IPS-18c (cell line): ENCODE measurements around the gene TIAM2.

Experiments used
- H3K4me3 ChIP-seq: 2 replicates; pipeline ENCODE4 v1.7.0; 2013; ENCODE audit warnings: low read depth, mild to moderate bottlenecking, low read length, moderate library complexity; ENCODE audit not compliant: insufficient read depth
- H3K9me3 ChIP-seq: one replicate; pipeline ENCODE4 v1.6.1; 2013; ENCODE audit warnings: mild to moderate bottlenecking, low read length, moderate library complexity; ENCODE audit not compliant: control insufficient read depth, insufficient read depth

TIAM2 gene

DNA sequence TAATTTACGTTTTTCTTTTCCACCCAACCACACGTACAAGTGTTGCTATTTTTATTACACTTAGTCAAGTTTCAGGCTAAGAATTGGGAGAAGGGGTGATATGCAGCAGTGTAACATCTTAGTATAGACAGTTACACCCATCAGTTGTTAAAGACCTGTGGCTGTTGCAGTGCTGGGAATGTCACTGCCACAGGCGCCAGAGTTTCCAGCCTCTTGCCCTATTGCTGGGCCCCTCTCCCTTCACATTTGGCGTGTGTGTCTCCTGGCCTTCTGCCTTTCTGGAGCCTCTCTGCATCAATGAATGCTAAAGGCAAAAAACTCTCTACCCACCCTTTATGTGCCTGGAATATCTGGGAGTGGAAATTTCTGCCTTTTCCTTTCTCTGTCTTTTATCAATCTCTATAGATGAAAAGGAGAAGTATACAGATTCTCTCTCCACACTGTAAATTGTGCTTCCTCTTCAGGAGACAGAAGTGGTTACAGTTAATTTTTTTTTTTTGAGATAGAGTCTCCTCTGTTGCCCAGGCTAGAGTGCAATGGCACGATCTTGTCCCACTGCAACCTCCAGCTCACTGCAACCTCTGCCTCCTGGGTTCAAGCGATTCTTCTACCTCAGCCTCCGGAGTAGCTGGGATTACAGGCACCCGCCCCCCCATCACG is 73.0 kb downstream of the TIAM2 start:
- no peak overlapping the region for H3K4me3 ChIP-seq
- no peaks in the 10 kb centered on the region for H3K9me3 ChIP-seq

GRCh38 chr6:155069543-155069942 is 74.4 kb downstream of the TIAM2 start:
- Histone ChIP-seq H3K9me3 (peaks cover 2% of the 10 kb centered on the region), H3K4me3 (no peak overlapping the region)

DNA sequence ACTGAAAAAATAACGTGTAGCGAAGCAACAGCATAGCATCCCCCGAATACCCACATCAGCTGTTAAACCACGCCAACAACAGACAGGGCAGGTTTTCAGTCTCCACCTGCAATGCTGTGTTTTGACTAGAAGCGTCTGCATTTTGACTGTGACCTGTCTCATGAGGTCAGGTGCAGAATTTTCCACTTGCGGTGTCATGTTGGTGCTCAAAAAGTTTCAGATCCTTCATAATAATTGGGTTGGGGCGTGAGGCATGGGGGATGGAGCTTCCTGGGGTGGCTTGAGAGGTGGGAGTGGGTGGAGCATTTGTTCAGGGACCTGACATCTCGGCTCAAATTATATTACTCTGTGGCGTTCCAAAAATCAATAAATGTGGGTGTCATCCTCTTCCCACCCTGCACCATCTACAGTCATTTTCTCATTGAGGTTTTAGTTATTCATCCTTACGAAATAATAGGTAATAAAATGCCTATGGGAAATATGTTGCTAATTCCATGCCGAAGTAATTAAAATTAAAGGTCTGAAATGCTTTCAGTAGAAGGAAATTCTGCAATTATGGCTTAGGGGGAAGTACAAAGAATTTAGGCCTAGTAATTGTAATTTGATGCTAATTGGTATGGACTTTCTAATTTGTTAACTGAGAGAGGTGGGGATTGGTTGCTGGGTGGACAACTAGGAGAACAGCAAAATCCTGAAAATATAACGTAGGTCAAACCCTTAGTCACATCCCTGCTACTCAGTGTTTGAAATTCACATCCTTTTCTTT is 81.0 kb downstream of the TIAM2 start:
- peaks cover 3% of the 10 kb centered on the region for H3K9me3 ChIP-seq
- H3K4me3 ChIP-seq, result no peak overlapping the region

DNA sequence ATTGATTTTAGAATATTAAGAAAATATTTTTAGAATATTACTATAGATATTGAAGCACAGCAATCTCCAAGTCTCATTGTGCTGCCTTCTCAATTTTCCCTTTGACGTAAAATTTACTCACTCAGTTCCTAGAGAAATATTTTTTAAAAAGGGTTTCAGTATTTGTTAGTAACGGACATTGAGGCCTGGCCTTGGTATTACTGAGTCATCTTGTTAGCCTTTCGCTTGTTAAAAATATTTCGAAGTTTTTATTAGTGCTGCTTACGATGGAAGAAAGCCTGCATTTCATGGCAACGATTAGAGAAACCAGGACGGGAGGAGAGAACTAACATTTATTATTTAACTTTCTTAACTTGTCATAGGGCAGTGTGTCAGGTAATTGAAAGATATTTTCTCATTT is 82.2 kb downstream of the TIAM2 start:
- peaks cover 3% of the 10 kb centered on the region for H3K9me3 ChIP-seq
- H3K4me3 ChIP-seq, result no peak overlapping the region

- peaks cover 3% of the 10 kb centered on the region for H3K9me3 ChIP-seq
- H3K4me3 ChIP-seq, result no peak overlapping the region
Observed at GRCh38 chr6:155077784-155078183, 82.7 kb downstream of the TIAM2 start.

DNA sequence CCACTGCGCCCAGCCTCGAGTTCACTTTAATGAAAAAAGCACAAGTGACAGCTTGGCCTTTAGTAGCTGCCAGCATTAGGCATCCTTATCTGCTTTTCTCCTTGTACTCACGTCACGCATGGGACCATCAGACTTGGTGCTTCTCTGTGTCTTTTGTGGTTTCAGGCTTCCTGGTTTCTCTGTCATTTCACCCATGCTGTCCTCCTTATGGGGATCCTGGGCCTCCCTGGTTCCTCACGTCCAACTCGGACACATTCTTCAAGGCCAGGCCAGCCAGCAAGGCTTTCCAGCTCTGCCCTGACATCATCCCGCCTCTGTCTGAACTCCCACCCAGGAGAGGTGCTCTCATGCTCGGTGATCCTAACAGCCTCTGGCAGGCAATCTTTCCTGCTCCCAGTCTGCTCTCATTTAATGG is 83.2 kb downstream of the TIAM2 start:
- Histone ChIP-seq H3K4me3 (no peak overlapping the region), H3K9me3 (peaks cover 3% of the 10 kb centered on the region)

GRCh38 chr6:155079985-155080452 is 84.9 kb downstream of the TIAM2 start:
- no peak overlapping the region for H3K4me3 ChIP-seq
- no peaks in the 10 kb centered on the region for H3K9me3 ChIP-seq

GRCh38 chr6:155080881-155081845 is 86.0 kb downstream of the TIAM2 start:
- H3K9me3 ChIP-seq, result no peaks in the 10 kb centered on the region
- no peak overlapping the region for H3K4me3 ChIP-seq

DNA sequence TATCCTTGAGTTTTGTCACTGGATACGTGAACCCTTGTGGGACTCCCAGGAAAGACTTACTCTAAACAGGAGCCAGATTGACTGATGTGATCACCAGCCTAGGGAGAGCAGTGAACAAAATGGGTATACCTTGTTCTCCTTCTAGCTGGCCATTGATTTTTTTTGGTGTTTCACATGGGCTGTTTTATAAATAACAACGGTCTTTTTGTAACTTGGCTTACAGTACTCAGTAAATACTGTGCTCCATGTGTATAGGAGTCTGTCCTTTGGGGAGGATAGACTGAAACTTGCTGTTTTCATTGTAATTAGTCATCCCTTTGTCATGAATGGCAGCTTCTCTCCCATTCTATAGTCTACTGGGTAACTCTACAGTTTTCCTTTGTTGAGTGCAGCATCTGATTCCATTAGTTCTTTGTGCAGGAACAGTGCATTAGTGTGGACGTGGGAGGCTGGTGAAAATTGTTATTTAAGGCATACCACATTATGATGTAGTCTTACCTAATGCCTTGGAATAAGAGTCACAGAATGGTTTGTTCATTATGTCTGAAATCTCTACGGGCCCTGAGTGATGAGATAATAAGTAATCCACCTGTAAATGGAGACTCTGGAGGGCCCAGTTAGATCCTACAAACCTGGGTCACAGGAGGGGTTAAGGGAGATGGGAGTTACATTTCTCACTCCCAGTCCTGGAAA is 89.5 kb downstream of the TIAM2 start:
- H3K4me3 ChIP-seq, result no peak overlapping the region
- H3K9me3 ChIP-seq, result no peaks in the 10 kb centered on the region

- Histone ChIP-seq H3K9me3 (no peaks in the 10 kb centered on the region), H3K4me3 (no peak overlapping the region)
Observed at GRCh38 chr6:155085582-155086257, 90.6 kb downstream of the TIAM2 start.

GRCh38 chr6:155088856-155089255 is 93.7 kb downstream of the TIAM2 start:
- no peaks in the 10 kb centered on the region for H3K9me3 ChIP-seq

GRCh38 chr6:155089746-155090145 is 94.6 kb downstream of the TIAM2 start:
- H3K4me3 ChIP-seq, result no peak overlapping the region
- no peaks in the 10 kb centered on the region for H3K9me3 ChIP-seq

More at GRCh38 chr6:155088856-155089255, 93.7 kb downstream of the TIAM2 start:
- no peak overlapping the region for H3K4me3 ChIP-seq

- no peak overlapping the region for H3K4me3 ChIP-seq
- no peaks in the 10 kb centered on the region for H3K9me3 ChIP-seq
Observed at GRCh38 chr6:155090166-155090565, 95.1 kb downstream of the TIAM2 start.

DNA sequence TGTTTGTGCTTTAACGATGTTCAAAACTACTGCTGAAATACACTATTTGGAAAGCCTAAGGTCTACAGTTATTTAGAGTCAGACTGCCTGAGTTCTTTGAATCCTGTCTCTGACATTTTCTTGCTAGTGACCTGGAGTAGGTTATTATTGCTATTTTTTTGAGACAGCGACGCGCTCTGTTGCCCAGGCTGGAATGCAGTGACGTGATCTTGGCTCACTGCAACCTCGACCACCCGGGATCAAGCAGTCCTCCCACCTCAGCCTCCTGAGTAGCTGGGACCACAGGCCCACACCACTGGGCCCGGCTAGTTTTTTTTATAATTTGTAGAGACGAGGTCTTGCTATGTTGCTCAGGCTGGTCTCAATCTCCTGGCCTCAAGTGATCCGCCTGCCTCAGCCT is 96.6 kb downstream of the TIAM2 start:
- no peaks in the 10 kb centered on the region for H3K9me3 ChIP-seq
- H3K4me3 ChIP-seq, result no peak overlapping the region

DNA sequence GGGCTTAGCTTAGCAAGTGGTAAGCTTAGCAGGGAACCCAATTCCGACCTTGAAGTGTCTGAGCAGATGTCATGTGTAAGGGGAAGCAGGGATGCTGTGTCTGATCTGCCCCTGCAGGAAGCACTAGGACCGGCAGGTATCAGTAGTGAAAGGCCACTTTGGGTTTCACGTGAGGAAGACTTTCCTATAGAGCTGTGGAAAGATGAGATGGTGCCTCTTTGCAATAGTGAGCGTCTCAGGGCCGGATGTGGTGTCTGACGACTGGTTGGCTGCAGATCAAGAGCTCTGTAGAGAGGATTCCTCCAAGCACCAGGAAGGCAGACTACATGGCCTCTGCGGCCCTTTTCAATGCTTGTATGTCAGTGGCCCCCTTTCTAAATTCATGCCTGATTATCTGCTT is 98.3 kb downstream of the TIAM2 start:
- Histone ChIP-seq H3K9me3 (no peaks in the 10 kb centered on the region), H3K4me3 (no peak overlapping the region)

DNA sequence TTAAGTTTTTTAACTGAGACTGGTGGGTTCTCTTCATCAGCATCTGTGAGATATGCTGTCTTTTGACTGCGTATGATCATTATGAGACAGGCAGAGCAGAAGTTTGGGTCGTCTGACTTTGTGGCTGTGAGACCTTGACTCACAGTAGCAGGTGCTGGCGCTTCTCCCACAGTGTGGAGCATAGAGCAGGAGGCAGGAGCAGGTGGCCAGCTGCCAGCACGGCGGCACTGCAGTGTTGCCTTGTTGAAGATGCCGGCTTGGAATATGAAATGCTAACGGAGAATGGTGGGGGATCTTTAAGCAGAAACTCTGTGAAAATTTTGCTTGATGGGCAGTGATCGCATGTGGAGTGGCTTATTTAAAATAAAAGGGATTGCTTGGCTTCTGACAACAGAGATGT is 105.0 kb downstream of the TIAM2 start:
- Histone ChIP-seq H3K4me3 (no peak overlapping the region), H3K9me3 (peaks cover 2% of the 10 kb centered on the region)
